Neural progenitor cell (in vitro differentiated cells): ENCODE results near the gene TBCD. TPM values are rescaled to one million over a fixed set of nuclear protein-coding genes. Genes with fewer than 3 reads are reported as not detected.

Source experiments
- DNase-seq: peaks from one replicate; pipeline ENCODE4 v3.0.0-alpha.2; 2016; ENCODE audit warnings: low spot score
- H2AFZ ChIP-seq: fragments of 200-600 bp; sonication (generic); replicated peaks from 2 replicates; pipeline ENCODE4 v1.6.1; 2016; ENCODE audit warnings: antibody characterized with exemption
- H3F3A ChIP-seq: fragments of 200-600 bp; sonication (generic); 2 replicates; pipeline ENCODE4 v1.6.1; 2016; ENCODE audit warnings: antibody characterized with exemption, low read depth
- H3K27ac ChIP-seq: fragments of 200-600 bp; sonication (generic); 2 replicates; pipeline ENCODE4 v1.5.1; 2016; ENCODE audit warnings: mild to moderate bottlenecking
- H3K27me3 ChIP-seq: fragments of 200-600 bp; sonication (generic); 2 replicates; pipeline ENCODE4 v1.6.1; 2016; ENCODE audit warnings: mild to moderate bottlenecking, moderate library complexity
- H3K36me3 ChIP-seq: fragments of 200-600 bp; sonication (generic); 2 replicates; pipeline ENCODE4 v1.5.1; 2016
- H3K4me1 ChIP-seq: fragments of 200-600 bp; sonication (generic); 2 replicates; pipeline ENCODE4 v1.6.1; 2016; ENCODE audit warnings: mixed run types
- H3K4me2 ChIP-seq: fragments of 200-600 bp; sonication (generic); 2 replicates; pipeline ENCODE4 v1.6.1; 2016
- H3K4me3 ChIP-seq: fragments of 200-600 bp; sonication (generic); 2 replicates; pipeline ENCODE4 v1.5.1; 2016
- H3K79me2 ChIP-seq: fragments of 200-600 bp; sonication (generic); 2 replicates; pipeline ENCODE4 v1.6.1; 2016; ENCODE audit warnings: low read depth
- H3K9ac ChIP-seq: fragments of 200-600 bp; sonication (generic); 2 replicates; pipeline ENCODE4 v1.6.1; 2016
- H3K9me3 ChIP-seq: fragments of 200-600 bp; sonication (generic); 2 replicates; pipeline ENCODE4 v1.5.1; 2016; ENCODE audit warnings: low read depth
- H4K20me1 ChIP-seq: fragments of 200-600 bp; sonication (generic); 2 replicates; pipeline ENCODE4 v1.6.1; 2016; ENCODE audit warnings: low read depth
- H3K27ac Mint-ChIP-seq: 3 replicates; pipeline ENCODE4 v1.8.0; 2021; ENCODE audit warnings: mixed read lengths
- H3K27me3 Mint-ChIP-seq: 2 replicates; pipeline ENCODE4 v1.8.0; 2022; ENCODE audit warnings: low read depth, mild to moderate bottlenecking, inconsistent platforms, moderate library complexity, mixed read lengths; ENCODE audit not compliant: insufficient read depth
- H3K36me3 Mint-ChIP-seq: 3 replicates; pipeline ENCODE4 v1.8.0; 2021; ENCODE audit warnings: mixed read lengths
- H3K4me1 Mint-ChIP-seq: 3 replicates; pipeline ENCODE4 v1.8.0; 2021; ENCODE audit warnings: mixed read lengths
- H3K4me3 Mint-ChIP-seq: 3 replicates; pipeline ENCODE4 v1.8.0; 2021; ENCODE audit warnings: mild to moderate bottlenecking, moderate library complexity, mixed read lengths
- H3K9me3 Mint-ChIP-seq: 3 replicates; pipeline ENCODE4 v1.8.0; 2020; ENCODE audit warnings: mixed read lengths
- EZH2 ChIP-seq: fragments of 200-600 bp; sonication (generic); IDR thresholded peaks from 2 replicates; pipeline ENCODE4 v1.6.1; 2017; ENCODE audit warnings: antibody characterized with exemption, mild to moderate bottlenecking, moderate library complexity
- EZH2phosphoT487 ChIP-seq: fragments of 200-600 bp; sonication (generic); IDR thresholded peaks from 2 replicates; pipeline ENCODE4 v1.6.1; 2017; ENCODE audit warnings: antibody characterized with exemption
- total RNA-seq: library from RNA; depleted of rRNA; stranded (reverse); fragments of >200 nt; gene quantifications from 2 replicates; pipeline ENCODE4 v1.2.3, GENCODE V29; 2015; ENCODE audit warnings: low replicate concordance
- TF ChIP-seq, protein P1 (sequence below): fragments of 200-600 bp; sonication (generic); IDR thresholded peaks from 2 replicates; pipeline ENCODE4 v1.5.1; 2017; ENCODE audit warnings: antibody characterized with exemption, mild to moderate bottlenecking

TBCD gene
- total RNA-seq, 1 donor from 2014 or later: 76.4 TPM

DNA sequence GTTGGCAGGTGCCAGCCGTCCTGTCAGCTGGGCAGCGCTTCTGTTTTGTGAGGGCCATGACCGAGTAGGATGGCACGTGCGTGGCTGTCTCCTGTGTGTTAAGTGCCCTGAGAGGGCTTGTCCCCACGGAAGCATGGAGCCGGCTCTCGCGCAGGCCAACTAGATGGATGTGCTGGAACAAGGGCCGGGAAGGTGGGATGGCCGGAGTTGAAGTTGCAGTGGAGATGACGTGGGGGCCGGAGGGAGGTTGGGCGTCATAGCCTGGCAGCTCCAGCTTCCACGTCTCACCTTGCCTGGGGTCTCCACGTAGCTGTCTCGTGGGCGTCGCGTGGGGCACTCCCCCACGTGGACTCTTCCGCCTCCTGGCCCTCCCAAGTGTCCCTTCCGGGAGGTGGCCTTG lies 27.7 kb downstream of the TBCD start:
- H3K27me3 ChIP-seq: no peaks in the 10 kb centered on the region
- H2AFZ ChIP-seq: no peak overlapping the region
- no peak overlapping the region for H3K4me3 ChIP-seq
- H3K79me2 ChIP-seq: no peaks in the 10 kb centered on the region
- no peaks in the 10 kb centered on the region for H3K9me3 Mint-ChIP-seq
- no peak for DNase-seq
- no peak overlapping the region for H3K27ac ChIP-seq
- peaks cover 10% of the 10 kb centered on the region for H4K20me1 ChIP-seq
- H3K9me3 ChIP-seq: no peaks in the 10 kb centered on the region
- no peak overlapping the region for H3K4me2 ChIP-seq
- no peaks in the 10 kb centered on the region for H3K36me3 ChIP-seq
- no peak overlapping the region for H3K4me3 Mint-ChIP-seq
- peaks cover 20% of the 10 kb centered on the region for H3K36me3 Mint-ChIP-seq
- H3F3A ChIP-seq: peaks cover 6% of the 10 kb centered on the region
- peaks cover 3% of the 10 kb centered on the region for H3K4me1 ChIP-seq
- no peak overlapping the region for H3K9ac ChIP-seq
- H3K4me1 Mint-ChIP-seq: peaks cover 9% of the 10 kb centered on the region
- TF ChIP-seq, protein P1, sequence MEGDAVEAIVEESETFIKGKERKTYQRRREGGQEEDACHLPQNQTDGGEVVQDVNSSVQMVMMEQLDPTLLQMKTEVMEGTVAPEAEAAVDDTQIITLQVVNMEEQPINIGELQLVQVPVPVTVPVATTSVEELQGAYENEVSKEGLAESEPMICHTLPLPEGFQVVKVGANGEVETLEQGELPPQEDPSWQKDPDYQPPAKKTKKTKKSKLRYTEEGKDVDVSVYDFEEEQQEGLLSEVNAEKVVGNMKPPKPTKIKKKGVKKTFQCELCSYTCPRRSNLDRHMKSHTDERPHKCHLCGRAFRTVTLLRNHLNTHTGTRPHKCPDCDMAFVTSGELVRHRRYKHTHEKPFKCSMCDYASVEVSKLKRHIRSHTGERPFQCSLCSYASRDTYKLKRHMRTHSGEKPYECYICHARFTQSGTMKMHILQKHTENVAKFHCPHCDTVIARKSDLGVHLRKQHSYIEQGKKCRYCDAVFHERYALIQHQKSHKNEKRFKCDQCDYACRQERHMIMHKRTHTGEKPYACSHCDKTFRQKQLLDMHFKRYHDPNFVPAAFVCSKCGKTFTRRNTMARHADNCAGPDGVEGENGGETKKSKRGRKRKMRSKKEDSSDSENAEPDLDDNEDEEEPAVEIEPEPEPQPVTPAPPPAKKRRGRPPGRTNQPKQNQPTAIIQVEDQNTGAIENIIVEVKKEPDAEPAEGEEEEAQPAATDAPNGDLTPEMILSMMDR: no peak
- no peak for TF ChIP-seq EZH2phosphoT487
- no peak for TF ChIP-seq EZH2
- no peak overlapping the region for H3K27ac Mint-ChIP-seq
- H3K27me3 Mint-ChIP-seq: peaks cover 4% of the 10 kb centered on the region

DNA sequence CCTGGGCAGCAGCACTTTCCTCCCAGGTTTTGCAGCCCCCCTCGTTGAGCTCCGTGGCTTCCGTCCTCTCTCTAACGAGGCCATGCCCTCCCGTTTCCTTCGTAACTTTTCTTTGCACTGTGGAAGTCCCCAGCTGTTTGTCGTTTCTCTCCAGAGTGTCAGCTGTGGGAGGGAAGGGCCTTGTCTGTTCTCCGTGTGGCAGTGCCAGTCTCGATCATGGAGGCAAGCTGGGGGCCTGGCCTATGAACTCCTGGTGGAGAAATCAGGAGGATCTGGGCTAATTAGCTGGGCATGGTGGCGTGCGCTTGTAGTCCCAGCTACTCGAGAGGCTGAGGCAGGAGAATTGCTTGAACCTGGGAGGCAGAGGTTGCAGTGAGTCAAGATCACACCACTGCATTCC lies 28.3 kb downstream of the TBCD start:
- Mint-ChIP-seq H3K27me3 (peaks cover 4% of the 10 kb centered on the region), H3K4me3 (no peak overlapping the region), H3K9me3 (no peaks in the 10 kb centered on the region), H3K4me1 (peaks cover 9% of the 10 kb centered on the region), H3K36me3 (peaks cover 20% of the 10 kb centered on the region), H3K27ac (no peak overlapping the region)
- H3K36me3 ChIP-seq: no peaks in the 10 kb centered on the region
- H3K79me2 ChIP-seq: no peaks in the 10 kb centered on the region
- TF ChIP-seq EZH2 (no peak), EZH2phosphoT487 (no peak)
- TF ChIP-seq, protein P1: no peak
- H3K4me2 ChIP-seq: no peak overlapping the region
- H3K4me1 ChIP-seq: peaks cover 3% of the 10 kb centered on the region
- no peaks in the 10 kb centered on the region for H3K9me3 ChIP-seq
- no peak for DNase-seq
- no peak overlapping the region for H3K4me3 ChIP-seq
- H2AFZ ChIP-seq: no peak overlapping the region
- H3K27me3 ChIP-seq: no peaks in the 10 kb centered on the region
- no peak overlapping the region for H3K9ac ChIP-seq
- no peak overlapping the region for H3K27ac ChIP-seq
- peaks cover 6% of the 10 kb centered on the region for H3F3A ChIP-seq
- peaks cover 8% of the 10 kb centered on the region for H4K20me1 ChIP-seq

DNA sequence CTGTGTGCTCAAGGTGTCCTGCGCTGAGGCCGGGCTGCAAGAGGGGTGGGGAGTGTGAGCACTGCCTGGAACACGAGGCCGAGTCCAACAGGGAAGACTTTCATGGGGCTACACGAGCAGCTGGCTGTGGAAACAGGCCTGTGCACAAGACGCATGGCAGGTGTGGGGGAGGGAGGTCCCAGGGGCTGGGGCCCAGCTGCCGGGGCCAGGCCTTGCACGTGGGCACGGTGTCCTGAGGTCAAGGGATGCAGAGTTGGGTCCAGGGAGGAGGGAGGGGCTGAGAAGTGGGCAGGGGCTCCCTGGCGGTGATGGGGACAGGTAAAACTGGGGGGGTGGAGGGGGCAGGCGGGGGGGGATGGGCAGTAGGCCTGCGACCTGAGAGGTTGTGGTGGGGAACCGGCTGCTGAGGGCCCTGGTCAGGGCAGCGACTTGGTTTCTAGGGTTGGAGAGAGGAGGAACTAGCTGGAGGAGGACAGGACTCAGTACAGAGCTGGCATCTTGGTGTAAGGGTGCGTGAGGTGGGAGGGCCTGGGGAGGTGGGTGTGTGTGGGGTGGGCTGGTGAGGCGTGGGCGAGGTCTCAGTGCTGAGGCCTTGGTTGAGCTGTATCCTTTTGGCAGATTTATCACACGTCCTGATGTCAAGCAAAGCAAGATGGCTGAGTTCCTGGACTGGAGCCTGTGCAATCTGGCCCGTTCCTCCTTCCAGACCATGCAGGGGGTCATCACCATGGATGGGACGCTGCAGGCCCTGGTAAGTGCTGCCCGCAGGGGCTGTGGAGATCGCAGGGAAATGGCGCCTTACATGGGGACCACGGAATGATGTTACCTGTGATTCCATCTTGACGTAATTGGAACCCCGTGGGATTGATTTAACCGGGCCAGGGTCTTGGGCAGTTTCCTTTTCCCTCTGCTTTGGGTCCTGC lies 29.4 kb downstream of the TBCD start:
- Histone ChIP-seq H3K9me3 (no peaks in the 10 kb centered on the region), H3K4me2 (no peak overlapping the region), H2AFZ (no peak overlapping the region), H3K4me1 (peaks cover 3% of the 10 kb centered on the region), H4K20me1 (peaks cover 5% of the 10 kb centered on the region), H3K36me3 (no peaks in the 10 kb centered on the region), H3K79me2 (no peaks in the 10 kb centered on the region), H3K27me3 (no peaks in the 10 kb centered on the region), H3K9ac (no peak overlapping the region), H3K4me3 (no peak overlapping the region), H3K27ac (no peak overlapping the region), H3F3A (peaks cover 6% of the 10 kb centered on the region)
- H3K4me1 Mint-ChIP-seq: peaks cover 9% of the 10 kb centered on the region
- DNase-seq: no peak
- H3K27ac Mint-ChIP-seq: no peak overlapping the region
- TF ChIP-seq EZH2 (no peak), EZH2phosphoT487 (no peak)
- TF ChIP-seq, protein P1: no peak
- peaks cover 4% of the 10 kb centered on the region for H3K27me3 Mint-ChIP-seq
- H3K4me3 Mint-ChIP-seq: no peak overlapping the region
- H3K36me3 Mint-ChIP-seq: peaks cover 20% of the 10 kb centered on the region
- no peaks in the 10 kb centered on the region for H3K9me3 Mint-ChIP-seq
